Activated CD8-positive, alpha-beta T cell treated with anti-CD3 and anti-CD28 coated beads for 36 hours (primary cell): ENCODE data around the gene ZSCAN5A. TPM values are rescaled to one million over a fixed set of nuclear protein-coding genes. Genes with fewer than 3 reads are reported as not detected.
"Not testable (repeated sequence)": the region's sequence is repeated elsewhere in the genome, so short reads cannot be mapped to it uniquely, and the experiment has no call there.

Experiments used
- ATAC-seq: fragments of 200-7000 bp; cut with Tn5 transposase; one replicate; pipeline ENCODE4 v1.10.0; 2021; ENCODE audit warnings: mild to moderate bottlenecking, moderate library complexity
- CTCF ChIA-PET: fragments of 350-600 bp; sonication (Branson Sonifier 250); formaldehyde crosslinking; loops from one replicate; lab custom pipeline; 2021; ENCODE audit warnings: antibody characterized with exemption; lab: Charles Lee
- POLR2A ChIA-PET: fragments of 350-600 bp; sonication (Branson Sonifier 250); formaldehyde crosslinking; loops from one replicate; lab custom pipeline; 2021; ENCODE audit warnings: antibody characterized with exemption; lab: Charles Lee
- DNase-seq: peaks from one replicate; pipeline ENCODE4 v3.0.0-alpha.2; 2020
- H3K27ac Mint-ChIP-seq: one replicate; pipeline ENCODE4 v1.8.0; 2021; ENCODE audit warnings: mild to moderate bottlenecking, mixed read lengths
- H3K27me3 Mint-ChIP-seq: one replicate; pipeline ENCODE4 v1.8.0; 2021; ENCODE audit warnings: mixed read lengths
- H3K36me3 Mint-ChIP-seq: one replicate; pipeline ENCODE4 v1.8.0; 2021; ENCODE audit warnings: low read depth, mixed read lengths
- H3K4me1 Mint-ChIP-seq: one replicate; pipeline ENCODE4 v1.8.0; 2021; ENCODE audit warnings: low read depth, mixed read lengths
- H3K4me3 Mint-ChIP-seq: one replicate; pipeline ENCODE4 v1.8.0; 2021; ENCODE audit warnings: mild to moderate bottlenecking, moderate library complexity, mixed read lengths
- H3K9me3 Mint-ChIP-seq: one replicate; pipeline ENCODE4 v1.8.0; 2021; ENCODE audit warnings: mixed read lengths
- intact Hi-C: fragments of 100-400 bp; cut with micrococcal nuclease; formaldehyde crosslinking; loops from one replicate; pipeline ENCODE4 v1.10.0; 2022
- total RNA-seq, 2 experiments: library from RNA; stranded (reverse); gene quantifications; one replicate each; pipeline ENCODE4 v1.2.3, GENCODE V29; 2021
- TF ChIP-seq, protein P1 (sequence below): fragments of 200-600 bp; IDR thresholded peaks from one replicate; pipeline ENCODE4 v1.8.0; 2022; ENCODE audit warnings: antibody characterized with exemption, mild to moderate bottlenecking

Gene ZSCAN5A
- total RNA-seq, 2 experiments from 2014 or later, result 7.7 to 9.0 TPM

DNA sequence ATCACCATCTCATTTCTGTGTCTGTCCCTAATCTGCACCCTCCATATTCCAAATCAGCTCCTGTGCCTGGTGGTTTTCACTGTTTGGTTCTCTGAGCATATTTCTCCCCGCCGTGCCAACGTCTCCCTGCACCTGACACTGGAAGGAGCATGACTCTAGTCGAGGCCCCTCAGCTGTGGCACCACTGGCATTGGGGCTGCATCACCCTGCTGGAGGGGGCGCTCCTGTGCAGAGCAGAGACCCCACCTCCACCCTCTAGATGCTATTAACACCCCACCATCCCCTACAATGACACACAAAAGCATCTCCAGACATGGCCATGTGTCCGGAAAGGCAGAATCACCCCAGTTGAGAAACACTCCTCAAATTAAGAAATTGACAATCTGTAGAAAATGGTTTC is 91.7 kb downstream of the ZSCAN5A start:
- peaks cover 3% of the 10 kb centered on the region for H3K27me3 Mint-ChIP-seq
- ATAC-seq, result no peak
- TF ChIP-seq, protein P1, sequence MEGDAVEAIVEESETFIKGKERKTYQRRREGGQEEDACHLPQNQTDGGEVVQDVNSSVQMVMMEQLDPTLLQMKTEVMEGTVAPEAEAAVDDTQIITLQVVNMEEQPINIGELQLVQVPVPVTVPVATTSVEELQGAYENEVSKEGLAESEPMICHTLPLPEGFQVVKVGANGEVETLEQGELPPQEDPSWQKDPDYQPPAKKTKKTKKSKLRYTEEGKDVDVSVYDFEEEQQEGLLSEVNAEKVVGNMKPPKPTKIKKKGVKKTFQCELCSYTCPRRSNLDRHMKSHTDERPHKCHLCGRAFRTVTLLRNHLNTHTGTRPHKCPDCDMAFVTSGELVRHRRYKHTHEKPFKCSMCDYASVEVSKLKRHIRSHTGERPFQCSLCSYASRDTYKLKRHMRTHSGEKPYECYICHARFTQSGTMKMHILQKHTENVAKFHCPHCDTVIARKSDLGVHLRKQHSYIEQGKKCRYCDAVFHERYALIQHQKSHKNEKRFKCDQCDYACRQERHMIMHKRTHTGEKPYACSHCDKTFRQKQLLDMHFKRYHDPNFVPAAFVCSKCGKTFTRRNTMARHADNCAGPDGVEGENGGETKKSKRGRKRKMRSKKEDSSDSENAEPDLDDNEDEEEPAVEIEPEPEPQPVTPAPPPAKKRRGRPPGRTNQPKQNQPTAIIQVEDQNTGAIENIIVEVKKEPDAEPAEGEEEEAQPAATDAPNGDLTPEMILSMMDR, result no peak
- intact Hi-C loops, result no loop called here
- no peak for DNase-seq
- no peaks in the 10 kb centered on the region for H3K36me3 Mint-ChIP-seq
- H3K9me3 Mint-ChIP-seq, result no peaks in the 10 kb centered on the region
- no peaks in the 10 kb centered on the region for H3K4me1 Mint-ChIP-seq
- no peak overlapping the region for H3K27ac Mint-ChIP-seq
- POLR2A ChIA-PET, result no interaction called here
- CTCF ChIA-PET, result no interaction called here
- no peak overlapping the region for H3K4me3 Mint-ChIP-seq

DNA sequence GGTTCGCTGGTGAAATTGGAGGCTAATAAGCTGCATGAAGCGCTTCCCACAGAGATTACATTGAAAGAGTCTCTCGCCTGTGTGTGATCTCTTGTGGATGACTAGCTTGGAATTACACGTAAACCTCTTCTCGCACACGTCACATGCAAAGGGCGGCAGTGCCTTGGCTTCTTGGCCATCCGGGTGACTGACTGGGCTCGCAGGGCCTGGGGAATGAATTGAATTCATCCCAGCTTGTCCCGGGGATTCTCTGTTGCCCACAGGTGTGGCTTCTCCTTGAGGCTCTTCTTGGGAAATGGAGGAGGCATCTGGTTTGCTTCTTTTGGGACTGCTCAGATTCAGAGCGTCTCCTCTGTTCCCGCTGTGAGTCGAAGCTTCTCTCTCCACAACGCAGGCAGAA is 92.8 kb downstream of the ZSCAN5A start:
- H3K27ac Mint-ChIP-seq, result no peak overlapping the region
- H3K27me3 Mint-ChIP-seq, result peaks cover 6% of the 10 kb centered on the region
- no peaks in the 10 kb centered on the region for H3K4me1 Mint-ChIP-seq
- no peak overlapping the region for H3K4me3 Mint-ChIP-seq
- no peak for DNase-seq
- TF ChIP-seq, protein P1, result no peak
- no peaks in the 10 kb centered on the region for H3K36me3 Mint-ChIP-seq
- ChIA-PET CTCF (interaction anchor here (2.6 kb wide), 1 partner anchor 32 kb away, joined by 10 read pairs; no protein-coding TSS in a partner anchor), POLR2A (no interaction called here)
- intact Hi-C loops, result no loop called here
- ATAC-seq, result no peak
- H3K9me3 Mint-ChIP-seq, result no peaks in the 10 kb centered on the region

GRCh38 chr19:56221442-56221841 is 93.2 kb downstream of the ZSCAN5A start:
- H3K36me3 Mint-ChIP-seq, H3K27me3 Mint-ChIP-seq, DNase-seq, ATAC-seq, intact Hi-C loops, H3K4me1 Mint-ChIP-seq, H3K4me3 Mint-ChIP-seq, POLR2A ChIA-PET, H3K9me3 Mint-ChIP-seq, H3K27ac Mint-ChIP-seq: not testable (repeated sequence)
- CTCF ChIA-PET, result interaction anchor here (2.6 kb wide), 1 partner anchor 32 kb away, joined by 10 read pairs; no protein-coding TSS in a partner anchor

DNA sequence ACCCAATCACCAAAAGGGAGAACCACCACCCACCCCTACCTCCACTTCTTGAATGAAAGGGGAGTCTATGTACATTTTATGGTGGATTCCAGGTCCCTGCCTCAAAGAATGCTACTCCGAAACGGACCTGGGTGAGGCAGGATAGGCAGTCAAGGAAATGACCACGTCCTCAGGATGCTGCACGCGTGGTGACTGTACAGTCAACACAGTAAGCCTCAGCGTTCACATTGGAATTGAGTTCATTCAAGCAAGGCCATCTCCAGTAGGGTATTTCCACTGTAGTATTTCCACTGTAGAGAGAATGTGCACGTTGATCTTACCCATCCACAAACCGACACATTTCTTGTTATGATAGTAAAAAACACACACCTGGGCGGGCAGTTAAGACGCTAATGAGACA is 95.7 kb downstream of the ZSCAN5A start:
- H3K4me1 Mint-ChIP-seq, result no peaks in the 10 kb centered on the region

GRCh38 chr19:56217039-56217949 is 97.3 kb downstream of the ZSCAN5A start:
- Mint-ChIP-seq H3K27me3 (peaks cover 18% of the 10 kb centered on the region), H3K4me1 (no peaks in the 10 kb centered on the region), H3K27ac (no peak overlapping the region), H3K4me3 (no peak overlapping the region), H3K36me3 (no peaks in the 10 kb centered on the region), H3K9me3 (no peaks in the 10 kb centered on the region)
- intact Hi-C loops, result no loop called here
- TF ChIP-seq, protein P1, result no peak
- ChIA-PET CTCF (no interaction called here), POLR2A (no interaction called here)
- no peak for ATAC-seq
- DNase-seq, result no peak

More for the DNA sequence above, 95.7 kb downstream of the ZSCAN5A start:
- no peak overlapping the region for H3K4me3 Mint-ChIP-seq
- ChIA-PET CTCF (no interaction called here), POLR2A (no interaction called here)
- no peak overlapping the region for H3K27ac Mint-ChIP-seq
- no peaks in the 10 kb centered on the region for H3K9me3 Mint-ChIP-seq
- no peaks in the 10 kb centered on the region for H3K36me3 Mint-ChIP-seq
- peaks cover 17% of the 10 kb centered on the region for H3K27me3 Mint-ChIP-seq
- no peak for DNase-seq
- no peak for ATAC-seq
- intact Hi-C loops, result no loop called here
- TF ChIP-seq, protein P1, result no peak
